D721Med (cell line): Measurements from ENCODE around the gene STAU1.
"Not testable (repeated sequence)": the region's sequence is repeated elsewhere in the genome, so short reads cannot be mapped to it uniquely, and the experiment has no call there.

Experiments used
- DNase-seq: peaks from one replicate; pipeline ENCODE4 v3.0.0; 2011; ENCODE audit warnings: low spot score; ENCODE audit not compliant: insufficient read length
- FAIRE-seq: peaks from 2 replicates; lab custom pipeline; 2011; peaks lifted over from hg19 to GRCh38; lab: Jason Lieb, UNC
- TF ChIP-seq, protein P1 (sequence below): IDR thresholded peaks from 2 replicates; pipeline ENCODE4 v1.5.1; 2012; ENCODE audit warnings: mild to moderate bottlenecking, control low read depth; ENCODE audit not compliant: insufficient read depth; ENCODE audit errors: missing control alignments

Gene STAU1

DNA sequence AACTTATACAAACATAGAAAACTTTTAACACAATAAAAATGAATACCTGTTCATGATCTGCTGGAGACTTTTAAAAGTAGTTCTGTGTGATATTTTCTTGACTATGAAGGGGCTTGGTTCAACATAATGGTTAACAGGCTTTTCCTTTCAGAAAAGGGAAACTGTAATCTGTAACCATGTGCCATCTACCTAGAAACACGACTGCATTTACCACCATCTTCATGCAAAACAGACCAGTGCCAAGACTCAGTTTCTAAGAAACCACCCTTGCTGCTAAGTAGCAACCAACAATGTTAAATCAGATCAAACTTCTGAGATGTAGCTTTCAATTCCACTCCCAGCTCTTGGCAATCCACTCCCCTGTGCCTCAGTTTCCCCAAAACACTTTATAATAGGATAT lies 15.7 kb downstream of the STAU1 start:
- DNase-seq (no peak), FAIRE-seq (no peak)
- TF ChIP-seq, protein P1, sequence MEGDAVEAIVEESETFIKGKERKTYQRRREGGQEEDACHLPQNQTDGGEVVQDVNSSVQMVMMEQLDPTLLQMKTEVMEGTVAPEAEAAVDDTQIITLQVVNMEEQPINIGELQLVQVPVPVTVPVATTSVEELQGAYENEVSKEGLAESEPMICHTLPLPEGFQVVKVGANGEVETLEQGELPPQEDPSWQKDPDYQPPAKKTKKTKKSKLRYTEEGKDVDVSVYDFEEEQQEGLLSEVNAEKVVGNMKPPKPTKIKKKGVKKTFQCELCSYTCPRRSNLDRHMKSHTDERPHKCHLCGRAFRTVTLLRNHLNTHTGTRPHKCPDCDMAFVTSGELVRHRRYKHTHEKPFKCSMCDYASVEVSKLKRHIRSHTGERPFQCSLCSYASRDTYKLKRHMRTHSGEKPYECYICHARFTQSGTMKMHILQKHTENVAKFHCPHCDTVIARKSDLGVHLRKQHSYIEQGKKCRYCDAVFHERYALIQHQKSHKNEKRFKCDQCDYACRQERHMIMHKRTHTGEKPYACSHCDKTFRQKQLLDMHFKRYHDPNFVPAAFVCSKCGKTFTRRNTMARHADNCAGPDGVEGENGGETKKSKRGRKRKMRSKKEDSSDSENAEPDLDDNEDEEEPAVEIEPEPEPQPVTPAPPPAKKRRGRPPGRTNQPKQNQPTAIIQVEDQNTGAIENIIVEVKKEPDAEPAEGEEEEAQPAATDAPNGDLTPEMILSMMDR, result no peak

DNA sequence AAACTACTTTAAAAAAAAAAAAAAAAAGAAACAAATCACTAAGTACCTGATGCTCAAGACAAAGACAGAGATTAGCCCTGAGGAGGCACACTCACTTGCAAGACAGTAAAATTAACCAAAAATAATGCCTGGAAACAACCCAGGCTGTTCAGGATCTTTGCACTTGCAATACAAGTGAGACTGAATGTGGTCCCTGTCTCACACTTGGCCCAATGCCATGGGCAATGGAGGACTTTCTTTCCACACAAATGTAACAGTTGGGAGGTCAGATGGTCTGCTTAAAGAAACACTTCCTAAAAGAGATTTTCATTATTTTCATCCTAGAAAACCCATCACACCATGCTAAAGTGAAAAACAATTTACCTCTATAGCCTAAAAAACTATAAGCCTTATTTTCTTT lies 16.2 kb downstream of the STAU1 start:
- TF ChIP-seq, protein P1, result no peak
- DNase-seq, result no peak
- no peak for FAIRE-seq

DNA sequence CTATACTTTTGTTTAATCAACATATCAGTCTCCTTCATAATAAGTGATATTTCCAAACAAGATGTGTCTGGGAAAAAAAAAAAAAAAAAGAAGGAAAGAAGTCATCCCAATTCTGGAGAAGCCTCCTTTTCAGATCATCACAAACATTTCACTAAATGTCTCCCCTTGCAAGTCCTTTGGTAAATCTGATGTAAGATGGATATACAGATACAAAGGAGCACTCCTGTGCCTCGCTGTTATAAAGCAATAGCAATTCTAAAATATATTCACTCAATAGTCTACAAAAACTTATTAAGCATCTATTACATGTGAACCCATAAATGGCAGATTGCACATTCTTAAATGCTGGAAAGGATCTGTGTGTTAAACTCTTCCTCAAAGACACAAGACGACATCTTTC lies 17.4 kb downstream of the STAU1 start:
- FAIRE-seq (no peak), DNase-seq (no peak)
- TF ChIP-seq, protein P1, result no peak

DNA sequence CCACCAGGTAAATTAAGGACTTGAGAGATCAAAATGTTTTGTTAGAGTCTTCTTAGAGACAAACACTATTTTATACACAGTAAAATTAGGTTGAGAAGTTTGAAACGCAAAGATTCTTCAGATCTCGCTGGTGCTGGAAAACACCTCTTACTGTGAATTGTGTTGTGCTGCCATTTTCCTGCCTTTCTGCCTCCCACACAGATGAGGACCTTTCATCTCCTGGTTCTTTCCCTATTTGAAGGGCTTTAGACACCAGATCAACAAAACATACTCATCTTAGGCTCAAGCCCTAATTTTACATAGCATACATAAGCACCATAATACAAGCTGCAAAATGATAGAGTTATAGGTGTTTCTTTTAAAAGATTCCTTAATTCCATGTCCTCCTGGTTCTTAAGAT lies 18.6 kb downstream of the STAU1 start:
- FAIRE-seq (no peak), DNase-seq (no peak)
- TF ChIP-seq, protein P1, result no peak

DNA sequence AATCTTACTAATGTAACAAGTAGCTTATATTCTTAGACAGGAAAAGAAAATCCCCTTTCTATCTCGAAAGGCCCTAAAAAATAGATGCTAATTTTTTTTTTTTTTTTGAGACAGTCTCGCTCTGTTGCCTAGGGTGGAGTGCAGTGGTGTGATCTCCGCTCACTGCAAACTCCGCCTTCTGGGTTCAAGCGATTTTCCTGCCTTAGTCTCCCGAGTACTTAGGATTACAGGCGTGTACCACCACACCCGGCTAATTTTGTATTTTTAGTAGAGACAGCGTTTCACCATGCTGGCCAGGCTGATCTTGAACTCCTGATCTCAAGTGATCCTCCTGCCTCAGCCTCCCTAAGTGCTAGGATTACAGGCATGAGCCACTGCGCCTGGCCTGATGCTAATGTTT lies 19.3 kb downstream of the STAU1 start:
- not testable (repeated sequence) for DNase-seq, FAIRE-seq

DNA sequence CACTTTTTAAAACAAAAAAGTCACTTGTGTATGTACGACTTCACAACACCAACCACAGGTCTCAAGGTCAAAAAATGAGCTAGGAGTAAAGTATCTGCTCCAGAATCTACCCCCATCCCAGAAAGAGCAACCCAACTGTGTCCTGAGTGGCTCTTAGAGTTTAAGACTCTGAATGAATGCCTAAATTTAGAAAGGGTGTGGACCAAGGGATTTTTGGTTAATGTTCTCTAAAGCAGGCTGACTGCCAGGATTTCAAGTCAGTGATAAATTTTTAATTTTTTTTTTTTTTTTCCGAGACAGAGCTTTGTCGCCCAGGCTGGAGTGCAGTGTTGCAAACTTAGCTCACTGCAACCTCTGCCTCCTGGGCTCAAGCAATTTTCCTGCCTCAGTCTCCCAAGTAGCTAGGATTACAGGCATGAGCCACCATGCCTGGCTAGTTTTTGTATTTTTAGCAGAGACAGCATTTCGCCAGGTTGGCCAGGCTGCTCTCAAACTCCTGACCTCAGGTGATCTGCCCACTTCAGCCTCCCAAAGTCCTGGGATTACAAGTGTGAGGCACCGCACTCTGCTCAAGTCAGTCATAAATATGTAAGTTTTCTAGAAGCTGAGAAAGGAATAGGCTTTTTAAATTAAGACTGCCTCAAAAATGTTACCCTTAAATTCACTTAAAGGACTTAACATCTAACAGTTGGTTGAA lies 20.2 kb downstream of the STAU1 start:
- no peak for DNase-seq
- TF ChIP-seq, protein P1, result no peak
- FAIRE-seq, result no peak

DNA sequence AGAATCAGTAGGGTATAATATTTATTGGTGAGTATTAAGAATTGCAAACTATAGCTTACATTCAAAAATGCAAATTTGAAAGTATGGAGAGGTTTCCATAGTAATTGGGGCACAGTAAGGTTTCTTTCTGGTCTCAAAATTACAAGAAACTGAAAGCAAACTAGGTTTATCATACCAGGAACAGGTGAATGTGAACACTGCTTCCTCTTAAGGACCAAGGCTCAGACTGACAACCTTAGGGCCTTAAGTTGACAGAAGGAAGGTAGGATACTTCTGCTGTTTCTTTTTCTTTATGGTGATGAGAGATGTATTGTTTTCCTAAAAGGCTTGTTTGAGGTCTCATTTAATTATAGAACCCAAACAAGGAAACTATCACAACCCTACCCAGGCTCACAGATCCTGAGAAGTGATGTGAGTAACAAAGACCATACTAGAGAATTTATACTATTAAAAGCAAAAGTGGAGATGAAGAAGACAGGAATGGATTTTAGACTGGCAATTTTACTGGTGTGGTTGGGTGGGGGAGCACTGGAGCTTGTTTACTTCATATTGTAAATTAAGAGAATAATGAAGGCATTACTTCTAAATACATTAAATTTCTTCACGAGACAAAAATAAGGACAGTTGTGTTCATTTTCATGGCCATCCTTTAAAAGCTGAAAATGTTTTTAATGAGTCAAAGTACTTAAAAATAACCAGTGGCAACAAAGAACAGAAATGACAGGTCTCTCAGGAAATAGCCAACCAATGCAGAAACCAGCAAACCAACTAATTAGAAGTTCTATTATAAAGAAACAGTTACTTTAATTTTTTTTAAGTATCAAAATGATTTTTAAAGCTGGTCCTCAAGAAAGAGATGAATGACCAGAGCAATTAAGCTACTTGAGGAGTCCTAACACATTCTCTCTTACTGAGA lies 21.3 kb downstream of the STAU1 start:
- DNase-seq (no peak), FAIRE-seq (no peak)
- TF ChIP-seq, protein P1, result no peak
